RWPE1 (cell line): ENCODE results near the gene MAN2A2.
A peak's percentile ranks its signal among the peaks of the same experiment; 100 is the strongest.
"Not testable (repeated sequence)": the region's sequence is repeated elsewhere in the genome, so short reads cannot be mapped to it uniquely, and the experiment has no call there.

Experiments
- CTCF ChIA-PET: fragments of 350-600 bp; sonication (Branson Sonifier 250); formaldehyde crosslinking; extraction: SDS; loops from one replicate; lab custom pipeline; 2021; lab: Yijun Ruan, JAX
- POLR2A ChIA-PET: fragments of 400-600 bp; formaldehyde crosslinking; extraction: SDS; loops from one replicate; lab custom pipeline; 2020; ENCODE audit warnings: antibody characterized with exemption; ENCODE audit not compliant: low non-redundant PET; lab: Yijun Ruan, JAX
- DNase-seq: peaks from one replicate; pipeline ENCODE4 v3.0.0; 2012; ENCODE audit warnings: low spot score
- H3K27ac ChIP-seq: fragments of 450-650 bp; 2 replicates; pipeline ENCODE4 v1.5.1; 2017
- CTCF ChIP-seq: fragments of 450-650 bp; conservative IDR thresholded peaks from 2 replicates; pipeline ENCODE4 v1.5.1; 2017; ENCODE audit warnings: low read depth, mild to moderate bottlenecking

MAN2A2 gene

GRCh38 chr15:90873998-90874605, 29.0 kb upstream of the MAN2A2 start:
- no peak for DNase-seq
- POLR2A ChIA-PET = no interaction called here
- H3K27ac ChIP-seq = peak overlapping the region; percentile 88
- no peak for TF ChIP-seq CTCF
- CTCF ChIA-PET = interaction anchor here (1.3 to 1.4 kb wide), 2 partner anchors 12 to 226 kb away, joined by 3 to 5 read pairs; no protein-coding TSS in a partner anchor

GRCh38 chr15:90874986-90875385, 28.1 kb upstream of the MAN2A2 start:
- CTCF ChIA-PET, DNase-seq, H3K27ac ChIP-seq, POLR2A ChIA-PET: not testable (repeated sequence)

DNA sequence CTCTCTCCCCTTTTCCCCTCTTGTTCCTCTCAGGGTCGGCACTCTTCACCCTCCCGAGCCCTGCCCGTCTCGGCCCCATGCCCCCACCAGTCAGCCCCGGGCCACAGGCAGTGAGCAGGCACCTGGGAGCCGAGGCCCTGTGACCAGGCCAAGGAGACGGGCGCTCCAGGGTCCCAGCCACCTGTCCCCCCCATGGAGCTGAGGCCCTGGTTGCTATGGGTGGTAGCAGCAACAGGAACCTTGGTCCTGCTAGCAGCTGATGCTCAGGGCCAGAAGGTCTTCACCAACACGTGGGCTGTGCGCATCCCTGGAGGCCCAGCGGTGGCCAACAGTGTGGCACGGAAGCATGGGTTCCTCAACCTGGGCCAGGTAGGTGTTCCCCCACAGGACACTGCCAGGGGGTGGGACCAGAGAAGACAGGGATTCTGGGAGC, 27.5 kb upstream of the MAN2A2 start:
- no peak for DNase-seq
- peak overlapping the region; percentile 8; the same call in 1 of the 2 replicates for H3K27ac ChIP-seq
- no peak for TF ChIP-seq CTCF
- CTCF ChIA-PET = no interaction called here
- POLR2A ChIA-PET = no interaction called here

DNA sequence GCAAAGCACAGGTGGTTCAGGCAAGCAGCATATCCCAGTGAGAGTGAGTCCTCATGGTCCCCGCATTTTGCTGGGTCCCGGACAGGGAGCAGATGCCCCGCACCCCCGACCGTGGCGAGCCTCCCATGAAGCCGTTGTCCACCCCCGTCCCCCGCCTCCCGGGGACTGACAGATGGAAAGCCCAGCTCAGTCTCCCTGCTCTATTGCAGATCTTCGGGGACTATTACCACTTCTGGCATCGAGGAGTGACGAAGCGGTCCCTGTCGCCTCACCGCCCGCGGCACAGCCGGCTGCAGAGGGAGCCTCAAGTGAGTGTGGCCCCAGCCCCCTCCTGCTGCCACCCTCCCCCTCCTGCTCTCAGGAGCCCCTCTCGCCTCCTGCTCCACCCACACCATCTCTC, 27.1 kb upstream of the MAN2A2 start:
- ChIA-PET POLR2A (no interaction called here), CTCF (no interaction called here)
- DNase-seq = no peak
- H3K27ac ChIP-seq = peak overlapping the region; percentile 8; the same call in 1 of the 2 replicates
- TF ChIP-seq CTCF = no peak

DNA sequence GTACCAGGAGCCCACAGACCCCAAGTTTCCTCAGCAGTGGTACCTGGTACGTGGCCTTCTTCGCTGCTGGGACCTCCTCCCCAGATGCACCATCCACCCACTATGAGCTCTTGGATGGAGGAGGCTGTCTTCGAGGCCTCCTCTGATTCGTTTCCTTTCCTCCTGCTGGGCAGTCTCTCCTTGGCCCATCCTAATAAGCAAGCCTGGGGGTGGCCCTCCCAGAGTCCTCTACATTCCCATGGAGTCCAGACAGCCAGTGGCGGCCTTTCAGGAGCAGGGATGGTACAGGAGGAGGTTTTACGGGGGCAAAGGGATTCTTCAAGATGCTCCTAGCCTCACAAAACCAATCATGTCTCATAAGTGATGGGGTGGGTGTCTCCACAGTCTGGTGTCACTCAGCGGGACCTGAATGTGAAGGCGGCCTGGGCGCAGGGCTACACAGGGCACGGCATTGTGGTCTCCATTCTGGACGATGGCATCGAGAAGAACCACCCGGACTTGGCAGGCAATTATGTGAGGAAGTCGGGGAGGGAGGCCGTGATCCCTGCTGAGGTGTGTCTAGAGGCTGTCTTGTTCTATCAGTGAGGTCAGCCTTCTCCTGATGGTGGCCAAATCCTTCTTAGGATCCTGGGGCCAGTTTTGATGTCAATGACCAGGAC, 26.5 kb upstream of the MAN2A2 start:
- CTCF ChIA-PET = no interaction called here
- POLR2A ChIA-PET = no interaction called here
- H3K27ac ChIP-seq = peak overlapping the region; percentile 8
- no peak for TF ChIP-seq CTCF
- DNase-seq = no peak

- CTCF ChIA-PET = no interaction called here
Observed at GRCh38 chr15:90877315-90877714, 25.8 kb upstream of the MAN2A2 start.

More at GRCh38 chr15:90877315-90877714, 25.8 kb upstream of the MAN2A2 start:
- no peak for DNase-seq
- POLR2A ChIA-PET = no interaction called here
- TF ChIP-seq CTCF = no peak
- H3K27ac ChIP-seq = peak overlapping the region; percentile 8; the same call in 1 of the 2 replicates
